ENCODE results near the gene ATP10A. TPM values are rescaled to one million over a fixed set of nuclear protein-coding genes. Genes with fewer than 3 reads are reported as not detected.
A peak's percentile ranks its signal among the peaks of the same experiment; 100 is the strongest.
"Not testable (repeated sequence)": the region's sequence is repeated elsewhere in the genome, so short reads cannot be mapped to it uniquely, and the experiment has no call there.

The ATP10A gene
- polyA plus RNA-seq, 1 donor from 2014 or later = not detected

DNA sequence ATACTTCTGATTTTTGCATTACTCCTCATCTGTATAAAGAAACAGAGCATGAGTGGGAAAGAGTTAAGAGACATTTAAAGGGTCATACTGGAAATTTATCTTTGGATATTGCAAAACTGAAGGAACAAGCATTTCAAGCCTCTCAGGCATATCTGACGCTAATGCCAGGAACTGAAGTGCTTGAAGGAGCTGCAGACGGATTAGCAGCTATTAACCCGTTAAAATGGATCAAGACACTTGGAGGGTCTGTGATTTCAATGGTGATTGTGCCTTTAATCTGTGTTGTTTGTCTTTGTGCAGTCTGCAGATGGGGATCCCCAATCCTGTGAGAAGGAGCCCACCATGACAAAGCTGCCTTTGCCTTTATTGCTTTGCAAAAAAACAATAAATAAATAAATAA lies 221.8 kb downstream of the ATP10A start:
- Histone ChIP-seq H4K20me1 (ENCODE audit: insufficient read depth) (no peaks in the 10 kb centered on the region), H3K4me2 (ENCODE audit: low read length) (no peak overlapping the region), H3K4me3 (ENCODE audit: low read length) (peak overlapping the region; percentile 44), H3K36me3 (ENCODE audit: insufficient read depth, low read length) (no peaks in the 10 kb centered on the region), H3K9me2 (ENCODE audit: insufficient read depth, low read length) (no peaks in the 10 kb centered on the region), H3K9ac (ENCODE audit: low read length) (peak overlapping the region; percentile 36), H3K9me3 (ENCODE audit: low read length) (no peaks in the 10 kb centered on the region), H3K79me2 (replicated peaks; ENCODE audit: insufficient read depth, low read length) (no peaks in the 10 kb centered on the region), H2AFZ (ENCODE audit: low read depth, low read length) (no peak overlapping the region), H3K27ac (ENCODE audit: low read length) (peak overlapping the region; percentile 72), H3F3A (ENCODE audit: insufficient read depth, low read length, poor library complexity, severe bottlenecking) (peaks cover 5% of the 10 kb centered on the region), H3K27me3 (ENCODE audit: insufficient read depth, low read depth, low read length) (no peaks in the 10 kb centered on the region)
- TF ChIP-seq EP300 (conservative IDR thresholded peaks at IDR 0.05; ENCODE audit: poor library complexity, severe bottlenecking) (no peak), MXI1 (conservative IDR thresholded peaks at IDR 0.05; ENCODE audit: poor library complexity, severe bottlenecking) (no peak), RAD21 (conservative IDR thresholded peaks at IDR 0.05) (no peak), TAF1 (IDR thresholded peaks at IDR 0.05; ENCODE audit: low read depth) (no peak), EZH2 (IDR thresholded peaks at IDR 0.05; ENCODE audit: borderline replicate concordance, insufficient read depth, low read length, poor library complexity, severe bottlenecking) (no peak), POLR2AphosphoS5 (IDR thresholded peaks at IDR 0.05) (no peak), SMC3 (conservative IDR thresholded peaks at IDR 0.05; ENCODE audit: poor library complexity) (no peak)
- TF ChIP-seq, protein P1, sequence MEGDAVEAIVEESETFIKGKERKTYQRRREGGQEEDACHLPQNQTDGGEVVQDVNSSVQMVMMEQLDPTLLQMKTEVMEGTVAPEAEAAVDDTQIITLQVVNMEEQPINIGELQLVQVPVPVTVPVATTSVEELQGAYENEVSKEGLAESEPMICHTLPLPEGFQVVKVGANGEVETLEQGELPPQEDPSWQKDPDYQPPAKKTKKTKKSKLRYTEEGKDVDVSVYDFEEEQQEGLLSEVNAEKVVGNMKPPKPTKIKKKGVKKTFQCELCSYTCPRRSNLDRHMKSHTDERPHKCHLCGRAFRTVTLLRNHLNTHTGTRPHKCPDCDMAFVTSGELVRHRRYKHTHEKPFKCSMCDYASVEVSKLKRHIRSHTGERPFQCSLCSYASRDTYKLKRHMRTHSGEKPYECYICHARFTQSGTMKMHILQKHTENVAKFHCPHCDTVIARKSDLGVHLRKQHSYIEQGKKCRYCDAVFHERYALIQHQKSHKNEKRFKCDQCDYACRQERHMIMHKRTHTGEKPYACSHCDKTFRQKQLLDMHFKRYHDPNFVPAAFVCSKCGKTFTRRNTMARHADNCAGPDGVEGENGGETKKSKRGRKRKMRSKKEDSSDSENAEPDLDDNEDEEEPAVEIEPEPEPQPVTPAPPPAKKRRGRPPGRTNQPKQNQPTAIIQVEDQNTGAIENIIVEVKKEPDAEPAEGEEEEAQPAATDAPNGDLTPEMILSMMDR (IDR thresholded peaks at IDR 0.05; ENCODE audit: poor library complexity, severe bottlenecking) = no peak
- TF ChIP-seq, protein P2, sequence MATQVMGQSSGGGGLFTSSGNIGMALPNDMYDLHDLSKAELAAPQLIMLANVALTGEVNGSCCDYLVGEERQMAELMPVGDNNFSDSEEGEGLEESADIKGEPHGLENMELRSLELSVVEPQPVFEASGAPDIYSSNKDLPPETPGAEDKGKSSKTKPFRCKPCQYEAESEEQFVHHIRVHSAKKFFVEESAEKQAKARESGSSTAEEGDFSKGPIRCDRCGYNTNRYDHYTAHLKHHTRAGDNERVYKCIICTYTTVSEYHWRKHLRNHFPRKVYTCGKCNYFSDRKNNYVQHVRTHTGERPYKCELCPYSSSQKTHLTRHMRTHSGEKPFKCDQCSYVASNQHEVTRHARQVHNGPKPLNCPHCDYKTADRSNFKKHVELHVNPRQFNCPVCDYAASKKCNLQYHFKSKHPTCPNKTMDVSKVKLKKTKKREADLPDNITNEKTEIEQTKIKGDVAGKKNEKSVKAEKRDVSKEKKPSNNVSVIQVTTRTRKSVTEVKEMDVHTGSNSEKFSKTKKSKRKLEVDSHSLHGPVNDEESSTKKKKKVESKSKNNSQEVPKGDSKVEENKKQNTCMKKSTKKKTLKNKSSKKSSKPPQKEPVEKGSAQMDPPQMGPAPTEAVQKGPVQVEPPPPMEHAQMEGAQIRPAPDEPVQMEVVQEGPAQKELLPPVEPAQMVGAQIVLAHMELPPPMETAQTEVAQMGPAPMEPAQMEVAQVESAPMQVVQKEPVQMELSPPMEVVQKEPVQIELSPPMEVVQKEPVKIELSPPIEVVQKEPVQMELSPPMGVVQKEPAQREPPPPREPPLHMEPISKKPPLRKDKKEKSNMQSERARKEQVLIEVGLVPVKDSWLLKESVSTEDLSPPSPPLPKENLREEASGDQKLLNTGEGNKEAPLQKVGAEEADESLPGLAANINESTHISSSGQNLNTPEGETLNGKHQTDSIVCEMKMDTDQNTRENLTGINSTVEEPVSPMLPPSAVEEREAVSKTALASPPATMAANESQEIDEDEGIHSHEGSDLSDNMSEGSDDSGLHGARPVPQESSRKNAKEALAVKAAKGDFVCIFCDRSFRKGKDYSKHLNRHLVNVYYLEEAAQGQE (IDR thresholded peaks at IDR 0.05; ENCODE audit: borderline replicate concordance) = no peak

DNA sequence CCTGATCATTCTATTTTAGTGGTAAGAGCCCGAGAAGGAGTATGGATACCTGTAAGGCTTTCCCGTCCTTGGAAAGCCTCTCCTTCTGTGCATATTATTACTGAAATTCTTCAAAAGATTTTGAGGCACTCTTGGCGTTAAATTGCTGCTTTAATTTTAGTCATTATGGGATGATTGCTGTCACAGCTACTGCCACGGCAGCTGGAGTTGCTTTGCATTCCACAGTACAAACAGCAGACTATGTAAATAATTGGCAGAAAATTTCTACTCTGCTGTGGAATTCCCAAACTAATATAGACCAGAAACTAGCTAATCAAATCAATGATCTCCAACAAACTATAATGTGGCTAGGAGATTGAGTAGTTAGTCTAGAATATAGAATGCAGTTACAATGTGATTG lies 222.2 kb downstream of the ATP10A start:
- H3F3A ChIP-seq (ENCODE audit: insufficient read depth, low read length, poor library complexity, severe bottlenecking); H3K27me3 ChIP-seq (ENCODE audit: insufficient read depth, low read depth, low read length); H3K9me2 ChIP-seq (ENCODE audit: insufficient read depth, low read length); H2AFZ ChIP-seq (ENCODE audit: low read depth, low read length); H3K9me3 ChIP-seq (ENCODE audit: low read length); H3K36me3 ChIP-seq (ENCODE audit: insufficient read depth, low read length); H4K20me1 ChIP-seq (ENCODE audit: insufficient read depth); H3K79me2 ChIP-seq (replicated peaks; ENCODE audit: insufficient read depth, low read length): not testable (repeated sequence)
- Histone ChIP-seq H3K4me2 (ENCODE audit: low read length) (peak overlapping the region; percentile 1), H3K27ac (ENCODE audit: low read length) (peak overlapping the region; percentile 72), H3K4me3 (ENCODE audit: low read length) (peak overlapping the region; percentile 44), H3K9ac (ENCODE audit: low read length) (peak overlapping the region; percentile 36)

DNA sequence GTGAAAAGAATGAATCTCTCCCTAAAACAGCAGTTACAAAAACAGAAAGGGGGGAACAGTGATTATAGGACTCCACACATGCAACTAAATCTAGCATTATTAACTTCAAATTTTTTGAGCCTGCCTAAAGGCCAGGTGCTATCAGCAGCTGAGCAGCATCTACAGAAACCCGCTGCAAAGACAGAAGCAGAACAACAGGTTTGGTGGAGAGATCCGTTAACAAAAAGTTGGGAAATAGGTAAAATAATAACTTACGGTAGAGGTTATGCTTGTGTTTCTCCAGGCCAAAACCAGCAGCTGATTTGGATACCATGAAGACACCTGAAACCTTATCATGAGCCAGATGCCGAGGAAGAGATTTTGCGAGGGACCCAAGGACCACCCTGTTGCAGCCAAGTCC lies 222.7 kb downstream of the ATP10A start:
- H3K79me2 ChIP-seq (replicated peaks; ENCODE audit: insufficient read depth, low read length) = no peaks in the 10 kb centered on the region
- no peaks in the 10 kb centered on the region for H4K20me1 ChIP-seq (ENCODE audit: insufficient read depth)
- peak overlapping the region; percentile 72 for H3K27ac ChIP-seq (ENCODE audit: low read length)
- no peak overlapping the region for H2AFZ ChIP-seq (ENCODE audit: low read depth, low read length)
- H3K9ac ChIP-seq (ENCODE audit: low read length) = peak overlapping the region; percentile 36
- no peaks in the 10 kb centered on the region for H3K27me3 ChIP-seq (ENCODE audit: insufficient read depth, low read depth, low read length)
- peaks cover 5% of the 10 kb centered on the region for H3F3A ChIP-seq (ENCODE audit: insufficient read depth, low read length, poor library complexity, severe bottlenecking)
- peak overlapping the region; percentile 1 for H3K4me2 ChIP-seq (ENCODE audit: low read length)
- H3K9me3 ChIP-seq (ENCODE audit: low read length) = no peaks in the 10 kb centered on the region
- no peaks in the 10 kb centered on the region for H3K9me2 ChIP-seq (ENCODE audit: insufficient read depth, low read length)
- peak overlapping the region; percentile 44 for H3K4me3 ChIP-seq (ENCODE audit: low read length)
- no peaks in the 10 kb centered on the region for H3K36me3 ChIP-seq (ENCODE audit: insufficient read depth, low read length)
- TF ChIP-seq EP300 (conservative IDR thresholded peaks at IDR 0.05; ENCODE audit: poor library complexity, severe bottlenecking) (no peak), TAF1 (IDR thresholded peaks at IDR 0.05; ENCODE audit: low read depth) (no peak), POLR2AphosphoS5 (IDR thresholded peaks at IDR 0.05) (no peak), EZH2 (IDR thresholded peaks at IDR 0.05; ENCODE audit: borderline replicate concordance, insufficient read depth, low read length, poor library complexity, severe bottlenecking) (no peak), RAD21 (conservative IDR thresholded peaks at IDR 0.05) (no peak), SMC3 (conservative IDR thresholded peaks at IDR 0.05; ENCODE audit: poor library complexity) (no peak), MXI1 (conservative IDR thresholded peaks at IDR 0.05; ENCODE audit: poor library complexity, severe bottlenecking) (no peak)
- TF ChIP-seq, protein P2 (IDR thresholded peaks at IDR 0.05; ENCODE audit: borderline replicate concordance) = no peak
- TF ChIP-seq, protein P1 (IDR thresholded peaks at IDR 0.05; ENCODE audit: poor library complexity, severe bottlenecking) = no peak

All from neural cell (in vitro differentiated cells).